Keratinocyte (primary cell): ENCODE data around the gene ACTRT3.

Experiments used
- CTCF ChIP-seq, 3 experiments: IDR thresholded peaks in 1 of 3; conservative IDR thresholded peaks in 1 of 3; optimal IDR thresholded peaks in 1 of 3; 2 replicates in 2 of 3; 3 replicates in 1 of 3; pipeline versions ENCODE3 to v1.5.1; 2011; ENCODE audit warnings: low read length in 3 of 3, mild to moderate bottlenecking in 3 of 3, moderate library complexity in 2 of 3, control low read depth in 1 of 3, inconsistent platforms in 1 of 3; ENCODE audit not compliant: insufficient read depth in 2 of 3; ENCODE audit errors: extremely low read depth in 1 of 3
- EZH2 ChIP-seq: IDR thresholded peaks from one replicate; pipeline ENCODE4 v1.6.1; 2012; ENCODE audit warnings: inconsistent platforms, mild to moderate bottlenecking, low read length, moderate library complexity

DNA sequence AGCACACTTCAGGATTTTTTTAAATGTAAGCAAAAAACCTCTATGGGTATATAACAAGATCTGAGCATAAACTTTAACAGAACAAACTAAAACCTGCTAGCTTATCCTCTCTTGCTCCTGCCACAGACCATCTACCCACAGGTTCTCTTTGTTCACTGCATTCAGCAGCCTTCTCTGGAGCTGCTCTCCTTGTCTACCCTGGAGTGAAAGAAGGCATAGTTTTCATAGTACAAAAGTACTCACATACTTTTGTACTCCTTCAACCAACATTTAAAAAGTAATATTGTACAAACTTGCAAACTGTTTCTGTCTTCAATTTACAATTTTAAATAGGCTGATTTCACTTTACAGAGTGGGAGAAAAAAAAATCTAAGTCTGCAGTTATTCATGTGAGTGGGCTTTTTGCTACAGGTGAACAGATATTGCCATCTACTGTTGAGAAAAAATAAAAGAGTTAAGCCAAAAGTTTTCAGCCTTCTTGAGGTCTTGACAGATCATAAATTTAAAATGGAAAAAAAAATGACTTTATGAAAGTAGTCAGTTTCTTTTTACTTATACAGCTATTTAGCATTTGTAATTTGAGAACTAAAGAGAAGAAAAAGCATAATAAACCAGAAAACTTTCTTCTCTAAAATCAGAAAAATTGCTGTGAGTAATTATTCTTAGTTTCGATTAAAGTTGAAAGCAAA lies 24.9 kb downstream of the ACTRT3 start:
- TF ChIP-seq EZH2 (no peak), CTCF (optimal IDR thresholded peaks at IDR 0.05 in 1 of 3, IDR thresholded peaks at IDR 0.05 in 1 of 3, conservative IDR thresholded peaks at IDR 0.05 in 1 of 3; ENCODE audit: extremely low read depth in 1 of 3, insufficient read depth in 2 of 3, low read length in 3 of 3) (no peak)
